HG03064 (cell line): ENCODE results near the gene ZNF473.

Experiments
- ATAC-seq: cut with Tn5 transposase; IDR thresholded peaks from one replicate; pipeline ENCODE4 v1.9.1; 2021; ENCODE audit warnings: low read depth; ENCODE audit not compliant: unreplicated experiment

The ZNF473 gene

DNA sequence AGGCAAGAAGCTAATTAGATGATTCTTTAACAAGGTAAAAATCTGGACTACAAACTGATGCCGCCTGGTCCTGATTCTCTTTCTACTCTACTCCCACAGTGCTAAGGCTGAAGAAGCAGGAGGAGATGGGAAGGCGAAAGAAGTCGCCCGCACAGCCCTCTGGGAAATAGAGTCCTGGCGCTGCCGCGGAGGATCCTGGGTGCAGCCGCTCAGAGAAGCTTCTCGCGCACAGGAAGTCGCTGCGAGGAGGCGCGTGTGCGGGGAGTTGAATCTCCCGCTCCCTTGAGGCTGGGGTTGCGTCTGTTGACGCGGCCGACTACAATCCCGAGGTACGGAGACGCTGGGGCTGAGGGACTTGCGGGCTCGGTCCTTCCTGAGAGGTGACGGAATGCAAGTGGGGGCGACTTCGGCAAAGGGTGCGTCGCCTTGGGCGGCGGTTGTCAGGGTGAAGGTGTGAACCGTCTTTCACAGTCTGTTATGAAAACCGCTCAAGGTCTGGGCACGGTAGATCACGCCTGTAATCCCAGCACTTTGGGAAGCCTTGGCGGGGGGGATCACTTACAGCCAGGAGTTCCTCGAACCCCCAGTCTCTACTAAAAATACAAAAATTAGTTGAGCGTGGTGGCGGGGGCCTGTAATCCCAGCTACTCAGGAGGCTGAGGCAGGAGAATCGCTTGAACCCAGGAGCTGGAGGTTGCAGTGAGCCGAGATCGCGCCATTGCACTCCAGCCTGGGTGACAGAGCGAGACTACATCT, at the start of gene ZNF473:
Gene ZNF473 (plus strand): TSS at position 212 of the 756 bp plus-strand sequence. CDS start 5,078 bp downstream, outside the sequence.
- peak; percentile 47 for ATAC-seq

GRCh38 chr19:49976496-49976895, 49.3 kb upstream of the ZNF473 start:
- no peak for ATAC-seq

GRCh38 chr19:49977076-49977475, 48.7 kb upstream of the ZNF473 start:
- no peak for ATAC-seq

DNA sequence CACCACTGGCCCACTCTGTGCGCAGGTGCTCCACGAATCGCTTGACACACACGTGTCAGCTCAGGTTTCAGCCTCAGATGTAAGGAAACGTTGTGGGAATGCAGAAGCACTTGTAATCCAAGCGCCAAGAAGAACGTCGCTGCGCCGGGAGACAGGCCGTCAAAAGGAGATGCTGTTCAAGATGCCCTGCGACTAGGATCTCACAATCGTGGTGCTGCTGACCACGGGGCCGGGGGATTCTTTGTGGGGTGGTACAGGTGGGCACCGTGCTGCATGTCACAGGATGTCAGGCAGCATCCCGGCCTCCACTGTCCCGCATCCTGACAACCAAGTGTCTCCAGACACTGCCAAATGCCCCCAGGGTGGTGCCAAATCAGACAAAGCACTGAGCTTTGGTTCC, 47.9 kb upstream of the ZNF473 start:
- ATAC-seq = no peak

GRCh38 chr19:49978324-49978723, 47.5 kb upstream of the ZNF473 start:
- ATAC-seq = no peak

DNA sequence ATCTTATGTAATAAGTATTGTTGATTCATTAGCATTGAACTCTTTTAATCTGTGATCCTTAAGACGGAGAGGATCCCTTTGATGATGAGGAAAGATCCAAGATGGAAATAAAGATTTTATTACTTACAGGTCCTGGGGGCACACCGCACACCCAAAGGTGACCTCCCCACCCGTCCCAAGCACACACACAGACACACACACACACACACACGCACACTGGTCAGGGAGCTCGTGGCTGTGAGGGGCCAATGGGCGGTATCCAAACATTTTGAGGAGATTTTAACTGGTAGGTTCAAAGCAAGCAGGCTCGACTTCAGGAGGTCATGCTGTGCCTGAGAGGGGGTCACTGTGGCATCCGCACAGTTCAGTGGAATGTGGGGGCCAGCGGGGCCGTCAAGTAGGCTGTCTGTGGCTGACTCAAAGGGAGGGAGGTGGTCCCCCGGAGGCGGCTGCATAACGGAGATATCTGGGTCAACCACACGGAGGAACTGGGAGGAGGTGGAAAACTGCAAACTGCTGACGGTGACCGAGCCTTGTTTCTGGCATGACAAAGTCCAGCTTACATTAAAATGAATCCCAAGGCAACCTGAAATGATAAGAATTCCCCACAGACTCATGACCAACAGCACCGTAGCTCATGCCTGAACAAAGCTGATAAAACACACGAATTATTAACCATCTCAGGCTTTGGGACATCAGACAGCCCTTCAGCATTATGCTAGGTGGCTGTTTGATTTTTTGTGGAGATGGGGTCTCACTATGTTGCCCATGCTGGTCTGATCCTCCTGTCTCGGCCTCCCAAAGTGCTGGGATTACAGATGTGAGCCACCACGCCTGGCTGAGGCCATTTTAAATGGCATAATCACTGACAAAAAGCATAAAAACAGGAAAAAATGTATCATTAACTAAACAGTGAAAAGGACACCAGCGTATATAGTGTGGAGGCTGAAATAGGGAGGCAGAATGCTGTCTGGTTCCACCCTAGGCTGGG, 43.9 kb upstream of the ZNF473 start:
- ATAC-seq = no peak

GRCh38 chr19:49983645-49984229, 42.1 kb upstream of the ZNF473 start:
- no peak for ATAC-seq

DNA sequence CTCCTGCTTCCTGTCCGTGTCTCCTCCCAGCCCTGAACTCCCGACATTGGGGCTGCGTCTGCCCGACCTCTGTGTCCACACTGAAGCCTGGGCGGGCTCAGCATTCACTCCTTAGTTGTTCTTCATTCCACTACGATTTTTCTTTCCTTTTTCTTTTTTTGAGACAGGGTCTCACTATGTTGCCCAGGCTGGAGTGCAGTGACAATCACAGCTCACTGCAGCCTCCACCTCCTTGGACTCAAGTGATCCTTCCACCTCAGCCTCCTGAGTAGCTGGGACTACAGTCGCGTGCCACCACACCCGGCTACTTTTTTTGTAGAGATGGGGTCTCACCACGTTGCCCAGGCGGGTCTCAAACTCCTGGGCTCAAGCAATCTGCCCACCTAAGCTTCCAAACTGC, 41.3 kb upstream of the ZNF473 start:
- ATAC-seq = no peak

GRCh38 chr19:49985871-49986270, 39.9 kb upstream of the ZNF473 start:
- ATAC-seq = no peak

DNA sequence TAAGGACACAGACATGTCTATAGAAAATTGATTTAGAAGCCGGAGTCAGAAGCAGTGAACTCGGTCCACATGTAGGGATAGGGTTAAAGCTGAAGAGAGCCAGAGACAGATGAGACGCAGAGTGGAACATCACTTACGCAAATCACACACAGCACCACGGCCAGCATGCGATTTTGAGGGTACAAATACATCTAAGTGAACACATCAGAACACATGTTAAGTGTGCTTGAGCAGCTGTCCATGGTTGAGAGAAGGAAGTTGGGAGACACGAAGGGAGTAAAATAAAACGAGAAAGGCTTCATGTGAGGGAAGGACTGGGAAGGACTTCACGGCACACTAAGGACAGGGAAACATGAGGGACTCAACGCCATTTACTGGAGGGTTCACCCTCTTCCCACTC, 39.5 kb upstream of the ZNF473 start:
- ATAC-seq = no peak

DNA sequence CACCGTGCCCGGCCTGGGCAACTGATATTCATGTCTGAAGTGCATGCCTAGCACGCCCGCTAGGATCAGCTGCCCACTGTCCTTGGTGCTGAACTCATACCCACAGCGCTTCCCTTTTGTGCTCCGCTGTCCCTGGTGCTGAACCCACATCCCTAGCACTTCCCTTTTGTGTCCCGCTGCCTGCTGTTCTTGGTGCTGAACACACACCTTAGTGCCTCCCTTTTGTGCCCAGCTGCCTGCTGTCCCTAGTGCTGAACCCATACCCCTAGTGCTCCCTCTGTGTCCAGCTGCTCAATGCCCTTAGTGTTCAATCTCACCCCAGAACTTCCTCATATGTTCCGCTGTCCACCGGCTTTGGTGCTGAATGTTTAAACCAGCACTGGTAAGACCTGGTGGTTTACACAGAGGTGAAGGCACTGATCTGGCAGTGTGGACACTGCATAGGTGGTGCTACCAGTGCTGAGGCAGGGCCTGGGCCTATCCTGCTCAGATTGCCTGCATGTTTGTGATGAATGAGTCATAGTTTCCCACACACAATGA, 38.6 kb upstream of the ZNF473 start:
- no peak for ATAC-seq

DNA sequence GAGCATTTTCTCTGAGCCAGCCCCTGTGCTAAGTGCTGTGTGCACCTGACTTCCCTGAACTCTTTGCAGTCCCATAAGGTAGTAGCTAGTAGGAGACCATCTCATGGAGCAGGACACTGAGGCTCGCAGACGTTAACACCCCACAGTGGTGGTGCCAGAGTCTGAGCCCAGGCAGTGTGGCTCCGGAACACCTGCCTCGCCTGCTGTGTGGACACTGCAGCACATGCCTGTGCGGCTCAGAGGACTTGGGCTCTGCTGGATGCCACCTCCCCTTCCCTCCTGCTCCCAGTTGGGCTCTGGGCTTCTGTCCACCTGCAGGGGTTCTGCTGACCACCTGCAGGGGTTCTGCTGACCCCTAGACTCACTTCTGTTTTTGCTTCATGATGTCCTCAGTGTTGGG, 37.8 kb upstream of the ZNF473 start:
- ATAC-seq = no peak

DNA sequence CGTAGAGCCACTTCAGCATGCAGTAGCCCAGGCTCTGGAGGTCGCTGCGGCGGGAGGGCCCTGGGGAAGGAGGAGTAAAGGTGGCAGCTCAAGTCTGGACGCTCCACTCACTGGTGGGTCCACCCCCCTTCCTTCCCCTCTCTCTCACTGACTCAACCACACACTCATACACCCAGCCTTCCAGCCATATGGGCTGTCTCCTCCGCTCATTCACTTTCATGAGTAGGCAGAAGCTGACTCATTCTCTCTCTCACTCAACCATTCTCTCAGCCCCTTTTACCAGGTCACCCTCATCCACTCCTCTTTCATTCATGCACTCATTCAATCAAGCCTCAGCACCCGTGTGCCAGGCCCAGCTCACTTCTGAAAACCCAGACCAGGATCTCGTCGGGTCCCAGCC, 37.4 kb upstream of the ZNF473 start:
- no peak for ATAC-seq

GRCh38 chr19:49997709-49998108, 28.1 kb upstream of the ZNF473 start:
- ATAC-seq = no peak

GRCh38 chr19:49999371-50000010, 26.3 kb upstream of the ZNF473 start:
- ATAC-seq = no peak

DNA sequence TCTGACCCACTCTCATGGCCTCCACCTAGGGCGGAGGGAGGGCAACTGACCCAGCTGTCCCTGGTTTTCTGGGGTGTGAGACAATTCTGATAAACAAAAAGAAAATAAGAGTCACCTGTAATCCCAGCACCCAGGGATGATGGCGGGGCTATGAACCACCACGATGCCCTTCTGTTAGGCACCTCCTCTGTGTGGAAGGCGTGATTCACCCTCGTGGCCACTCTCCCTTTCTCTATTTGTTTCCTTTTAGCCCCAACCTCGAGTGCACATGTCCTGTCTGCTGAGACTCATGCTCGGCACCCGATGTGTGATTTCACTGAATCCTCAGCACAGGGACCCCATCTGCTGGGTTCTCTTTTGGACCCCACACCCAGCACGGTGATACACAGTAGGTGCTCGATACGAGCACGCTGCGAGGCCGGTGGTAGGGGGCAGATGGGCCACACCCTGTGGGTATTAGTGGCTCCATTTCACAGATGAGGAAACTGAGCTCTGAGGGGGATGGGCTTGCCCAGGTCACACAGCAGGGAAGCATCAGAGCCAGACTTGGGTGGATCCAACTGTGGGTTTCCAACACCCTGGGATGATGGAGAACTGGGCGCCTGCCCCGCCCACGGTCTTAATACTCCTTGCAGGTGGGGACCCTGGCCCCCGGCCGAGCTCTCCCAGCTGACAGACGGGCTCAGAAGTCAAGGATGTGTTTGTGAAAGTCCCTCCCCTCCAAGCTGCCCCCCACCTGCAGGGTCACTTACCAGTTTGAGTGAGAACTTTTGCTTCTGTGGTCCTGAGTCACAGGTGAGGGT, 25.6 kb upstream of the ZNF473 start:
- no peak for ATAC-seq

DNA sequence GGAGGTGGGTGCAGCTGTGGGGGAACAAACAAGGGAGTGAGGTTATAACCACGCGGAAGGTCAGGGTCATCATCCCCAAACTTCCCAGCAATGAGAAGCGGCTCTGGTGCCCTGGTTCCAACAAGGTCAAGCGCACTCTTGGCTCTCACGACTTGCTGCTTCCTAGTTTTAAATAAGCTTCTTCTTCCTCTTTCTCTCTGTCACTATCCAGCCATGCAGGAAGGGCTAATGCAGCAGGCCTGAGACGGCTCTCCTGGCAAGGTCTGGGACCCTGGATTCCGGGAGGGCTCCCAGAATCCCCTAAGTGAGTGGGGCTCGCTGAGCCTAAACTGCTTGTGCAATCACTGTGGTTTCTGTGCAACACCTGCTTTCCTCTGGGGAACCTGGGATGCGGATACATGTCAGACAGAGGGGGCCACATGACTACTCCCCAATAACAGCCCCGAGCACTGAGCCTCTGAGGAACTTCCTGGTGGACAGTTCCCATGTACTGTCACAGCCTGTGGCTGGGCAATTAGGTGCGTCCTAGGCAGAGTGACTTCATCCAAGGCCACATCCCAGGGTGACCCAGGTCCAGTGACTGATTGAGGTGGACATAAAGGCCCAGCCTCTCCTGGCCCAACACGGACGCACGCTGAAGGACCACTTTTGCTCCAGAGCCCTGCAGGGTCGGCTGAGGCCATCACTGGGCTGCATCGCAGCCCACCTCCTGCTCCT, 24.8 kb upstream of the ZNF473 start:
- ATAC-seq = no peak

- no peak for ATAC-seq
These were observed 24.0 kb upstream of the ZNF473 start for GRCh38 chr19:50001775-50002174.

- ATAC-seq = no peak
These were observed 23.3 kb upstream of the ZNF473 start for GRCh38 chr19:50002386-50002960.
